Mesothelial cell of epicardium (in vitro differentiated cells): ENCODE results near the gene IGF1R. TPM values are rescaled to one million over a fixed set of nuclear protein-coding genes. Genes with fewer than 3 reads are reported as not detected.

ENCODE experiments used
- DNase-seq, 2 experiments: peaks; one replicate each; pipeline ENCODE4 v3.0.0; 2021; ENCODE audit warnings: low spot score in 2 of 2; ENCODE audit not compliant: unreplicated experiment in 2 of 2
- H3K27ac Mint-ChIP-seq: 2 replicates; pipeline ENCODE4 v1.8.0; 2021; ENCODE audit warnings: mixed read lengths
- H3K27me3 Mint-ChIP-seq: 2 replicates; pipeline ENCODE4 v1.8.0; 2021; ENCODE audit warnings: low read depth, mixed read lengths
- H3K36me3 Mint-ChIP-seq: 2 replicates; pipeline ENCODE4 v1.8.0; 2021; ENCODE audit warnings: mixed read lengths
- H3K4me1 Mint-ChIP-seq: 2 replicates; pipeline ENCODE4 v1.8.0; 2021; ENCODE audit warnings: mixed read lengths
- H3K4me3 Mint-ChIP-seq: 2 replicates; pipeline ENCODE4 v1.8.0; 2021; ENCODE audit warnings: mild to moderate bottlenecking, moderate library complexity, mixed read lengths
- H3K9me3 Mint-ChIP-seq: 2 replicates; pipeline ENCODE4 v1.8.0; 2021; ENCODE audit warnings: mixed read lengths
- total RNA-seq: library from RNA; stranded (reverse); gene quantifications from 3 replicates; pipeline ENCODE4 v1.2.1, GENCODE V29; 2021
- TF ChIP-seq, protein P1 (sequence below): fragments of 200-600 bp; sonication (generic); IDR thresholded peaks from one replicate; pipeline ENCODE4 v1.5.0; 2021; ENCODE audit warnings: antibody characterized with exemption; ENCODE audit not compliant: unreplicated experiment

The IGF1R gene
- total RNA-seq, 1 donor from 2014 or later, result 113 TPM

- Mint-ChIP-seq H3K4me3 (no peak overlapping the region), H3K4me1 (peaks cover 12% of the 10 kb centered on the region), H3K36me3 (peaks cover 43% of the 10 kb centered on the region), H3K27me3 (no peaks in the 10 kb centered on the region), H3K9me3 (peaks cover 41% of the 10 kb centered on the region), H3K27ac (no peak overlapping the region)
- no peak for DNase-seq
- TF ChIP-seq, protein P1, sequence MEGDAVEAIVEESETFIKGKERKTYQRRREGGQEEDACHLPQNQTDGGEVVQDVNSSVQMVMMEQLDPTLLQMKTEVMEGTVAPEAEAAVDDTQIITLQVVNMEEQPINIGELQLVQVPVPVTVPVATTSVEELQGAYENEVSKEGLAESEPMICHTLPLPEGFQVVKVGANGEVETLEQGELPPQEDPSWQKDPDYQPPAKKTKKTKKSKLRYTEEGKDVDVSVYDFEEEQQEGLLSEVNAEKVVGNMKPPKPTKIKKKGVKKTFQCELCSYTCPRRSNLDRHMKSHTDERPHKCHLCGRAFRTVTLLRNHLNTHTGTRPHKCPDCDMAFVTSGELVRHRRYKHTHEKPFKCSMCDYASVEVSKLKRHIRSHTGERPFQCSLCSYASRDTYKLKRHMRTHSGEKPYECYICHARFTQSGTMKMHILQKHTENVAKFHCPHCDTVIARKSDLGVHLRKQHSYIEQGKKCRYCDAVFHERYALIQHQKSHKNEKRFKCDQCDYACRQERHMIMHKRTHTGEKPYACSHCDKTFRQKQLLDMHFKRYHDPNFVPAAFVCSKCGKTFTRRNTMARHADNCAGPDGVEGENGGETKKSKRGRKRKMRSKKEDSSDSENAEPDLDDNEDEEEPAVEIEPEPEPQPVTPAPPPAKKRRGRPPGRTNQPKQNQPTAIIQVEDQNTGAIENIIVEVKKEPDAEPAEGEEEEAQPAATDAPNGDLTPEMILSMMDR, result no peak
These were observed 181.8 kb downstream of the IGF1R start for GRCh38 chr15:98830034-98830634.

DNA sequence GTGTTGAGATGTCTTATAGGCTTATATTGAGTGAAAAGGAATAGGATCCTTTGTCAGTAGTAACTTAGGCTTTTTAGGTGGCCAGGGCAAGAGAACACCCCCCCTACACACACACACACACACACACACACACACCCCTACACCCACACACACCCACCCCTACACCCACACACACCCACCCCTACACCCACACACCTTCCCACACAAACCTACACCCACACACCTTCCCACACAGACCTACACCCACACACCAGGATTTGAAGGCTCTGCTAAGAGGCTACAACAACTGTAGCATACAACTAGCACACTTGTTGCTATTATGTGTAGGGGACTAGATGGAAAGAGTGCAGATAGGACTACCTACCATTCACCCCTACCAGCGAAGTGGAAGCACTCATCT is 186.6 kb downstream of the IGF1R start:
- TF ChIP-seq, protein P1, result no peak
- no peaks in the 10 kb centered on the region for H3K27me3 Mint-ChIP-seq
- DNase-seq, result no peak
- no peak overlapping the region for H3K4me3 Mint-ChIP-seq
- H3K4me1 Mint-ChIP-seq, result peaks cover 3% of the 10 kb centered on the region
- H3K36me3 Mint-ChIP-seq, result peaks cover 31% of the 10 kb centered on the region
- peaks cover 29% of the 10 kb centered on the region for H3K9me3 Mint-ChIP-seq
- H3K27ac Mint-ChIP-seq, result no peak overlapping the region

DNA sequence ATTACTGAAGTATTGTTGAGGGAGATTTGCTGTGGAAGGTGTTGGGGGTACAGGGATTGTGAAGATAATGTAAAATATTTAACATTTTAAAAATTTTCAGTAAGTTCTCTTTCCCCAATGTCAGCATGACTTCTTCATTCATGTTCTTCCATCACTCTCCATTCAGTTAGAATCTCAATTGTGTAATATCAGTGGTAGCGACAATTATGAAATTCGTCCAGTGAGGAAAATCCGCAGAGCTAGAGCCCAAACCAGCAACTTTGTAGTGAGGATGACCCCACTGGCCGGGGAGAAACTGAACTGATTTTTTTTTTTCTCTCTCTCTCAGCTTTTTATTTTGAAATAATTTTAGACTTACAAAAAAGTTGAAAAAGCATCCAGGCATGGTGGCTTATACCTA is 187.5 kb downstream of the IGF1R start:
- H3K9me3 Mint-ChIP-seq, result peaks cover 22% of the 10 kb centered on the region
- H3K27ac Mint-ChIP-seq, result no peak overlapping the region
- no peaks in the 10 kb centered on the region for H3K27me3 Mint-ChIP-seq
- TF ChIP-seq, protein P1, result no peak
- peaks cover 5% of the 10 kb centered on the region for H3K4me1 Mint-ChIP-seq
- DNase-seq, result no peak
- H3K4me3 Mint-ChIP-seq, result no peak overlapping the region
- H3K36me3 Mint-ChIP-seq, result peaks cover 25% of the 10 kb centered on the region

DNA sequence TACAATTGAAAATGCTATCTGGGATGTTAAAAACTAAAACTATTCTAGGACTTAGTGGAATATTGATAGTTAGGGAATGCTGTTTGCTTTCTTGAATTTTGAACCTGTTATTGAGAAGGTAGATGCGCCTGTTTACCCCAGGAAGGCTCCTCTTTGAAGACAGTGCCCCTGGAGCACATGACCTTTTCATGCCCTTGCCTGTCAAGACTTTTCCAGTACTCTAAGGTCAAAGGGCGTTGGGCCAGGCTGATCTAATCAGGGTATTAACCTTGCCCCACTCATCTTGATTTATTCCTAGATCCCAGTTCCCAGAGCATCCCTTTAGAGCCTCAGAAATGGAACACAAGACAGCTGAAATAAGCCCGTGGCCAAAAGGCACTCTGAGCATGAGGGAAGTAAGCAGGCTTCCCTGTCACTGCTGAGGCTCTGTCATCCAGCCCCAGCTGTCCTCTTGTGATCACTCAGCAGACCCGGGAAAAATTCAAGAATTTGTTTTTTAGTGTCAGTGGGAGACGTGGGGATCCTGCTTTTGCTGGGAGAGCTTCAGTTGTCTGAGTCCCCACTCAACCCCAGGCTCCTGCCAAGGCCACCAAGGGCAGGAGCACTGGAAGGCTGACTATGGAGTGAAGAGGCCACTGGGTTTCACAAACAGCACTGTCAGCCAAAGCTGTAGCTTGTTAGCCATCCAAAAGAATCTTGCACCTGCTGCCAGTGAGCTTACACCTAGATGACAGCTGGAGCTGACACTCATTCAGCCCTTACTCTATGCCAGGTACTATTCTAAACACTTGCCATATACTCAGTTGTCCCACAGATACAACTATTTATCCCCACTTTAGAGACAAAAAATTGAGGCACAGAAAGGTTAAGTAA is 190.3 kb downstream of the IGF1R start:
- H3K4me1 Mint-ChIP-seq, result peaks cover 26% of the 10 kb centered on the region
- H3K27ac Mint-ChIP-seq, result no peak overlapping the region
- no peaks in the 10 kb centered on the region for H3K27me3 Mint-ChIP-seq
- H3K4me3 Mint-ChIP-seq, result no peak overlapping the region
- no peak for DNase-seq
- no peaks in the 10 kb centered on the region for H3K9me3 Mint-ChIP-seq
- peaks cover 10% of the 10 kb centered on the region for H3K36me3 Mint-ChIP-seq
- TF ChIP-seq, protein P1, result no peak

DNA sequence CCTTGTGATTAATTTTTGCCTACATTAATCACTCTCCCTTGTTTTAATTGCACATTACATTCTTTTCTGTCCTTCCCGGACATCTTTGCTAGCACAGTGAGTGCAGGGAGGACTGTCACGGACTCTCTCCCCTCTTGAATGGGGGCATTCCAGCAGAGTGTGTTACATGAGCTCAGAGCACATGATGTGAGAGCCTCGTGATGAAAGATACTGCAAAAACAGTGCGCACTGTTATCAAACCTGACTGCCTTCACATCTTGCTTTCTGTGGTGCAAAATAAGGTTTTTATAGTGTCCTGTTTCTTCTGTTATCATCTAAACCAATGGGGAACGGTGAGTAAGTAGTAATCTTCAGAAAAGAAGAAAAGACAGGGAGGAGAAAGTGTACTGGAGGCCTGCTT is 191.7 kb downstream of the IGF1R start:
- H3K27me3 Mint-ChIP-seq, result no peaks in the 10 kb centered on the region
- H3K4me1 Mint-ChIP-seq, result peaks cover 39% of the 10 kb centered on the region
- H3K9me3 Mint-ChIP-seq, result no peaks in the 10 kb centered on the region
- no peak overlapping the region for H3K4me3 Mint-ChIP-seq
- H3K36me3 Mint-ChIP-seq, result peaks cover 8% of the 10 kb centered on the region
- DNase-seq, result no peak
- TF ChIP-seq, protein P1, result no peak
- H3K27ac Mint-ChIP-seq, result no peak overlapping the region
